ENCODE data around the gene VBP1.

DNA sequence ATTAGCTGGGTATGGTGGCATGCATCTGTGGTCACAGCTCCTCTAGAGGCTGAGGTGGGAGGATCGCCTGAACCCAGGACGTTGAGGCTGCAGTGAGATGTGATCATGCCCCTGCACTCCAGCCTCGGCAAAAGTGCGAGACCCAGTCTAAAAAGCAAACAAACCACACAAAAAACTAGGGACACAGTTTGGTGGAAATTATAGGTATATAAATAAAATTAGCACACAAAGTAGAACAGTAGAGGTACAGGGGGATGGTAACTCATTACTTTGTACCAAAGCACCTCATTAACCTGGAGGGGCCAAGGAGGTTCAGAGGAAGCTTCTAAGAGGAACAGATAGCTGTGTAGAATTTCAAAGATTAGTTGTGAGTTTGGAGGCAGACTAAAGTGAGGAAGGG lies 5.1 kb downstream of the VBP1 start:
- TF ChIP-seq REST (IDR thresholded peaks at IDR 0.05; ENCODE audit: low read depth) (no peak), POLR2AphosphoS5 (IDR thresholded peaks at IDR 0.05; ENCODE audit: low read depth, low read length) (no peak), CTCF (IDR thresholded peaks at IDR 0.05 in 2 of 3, conservative IDR thresholded peaks at IDR 0.05 in 1 of 3; ENCODE audit: borderline replicate concordance in 1 of 3, insufficient read depth in 1 of 3, low read depth in 2 of 3, low read length in 2 of 3) (no peak), POLR2A (IDR thresholded peaks at IDR 0.05; ENCODE audit: borderline replicate concordance, extremely low read depth, insufficient read depth, insufficient read length) (no peak), TCF7L2 (IDR thresholded peaks at IDR 0.05; ENCODE audit: borderline replicate concordance, extremely low read depth, insufficient read depth, insufficient read length) (no peak), YY1 (IDR thresholded peaks at IDR 0.05; ENCODE audit: extremely low read depth, insufficient replicate concordance, low read depth, low read length) (no peak), MAX (IDR thresholded peaks at IDR 0.05) (no peak), EZH2phosphoT487 (IDR thresholded peaks at IDR 0.05; ENCODE audit: borderline replicate concordance) (no peak), ZNF274 (IDR thresholded peaks at IDR 0.05; ENCODE audit: low read depth, low read length) (no peak)
